LHCN-M2 (cell line): ENCODE results near the gene POLR2L. TPM values are rescaled to one million over a fixed set of nuclear protein-coding genes. Genes with fewer than 3 reads are reported as not detected.

Experiments
- DNase-seq: peaks from one replicate; pipeline ENCODE4 v3.0.0-alpha.2; 2012; ENCODE audit warnings: low read depth
- total RNA-seq: library from RNA; depleted of rRNA; stranded (reverse); fragments of >200 nt; gene quantifications from 2 replicates; pipeline ENCODE4 v1.2.3, GENCODE V29; 2014

POLR2L gene
- total RNA-seq, 1 experiment from 2014 or later, result 146 TPM

DNA sequence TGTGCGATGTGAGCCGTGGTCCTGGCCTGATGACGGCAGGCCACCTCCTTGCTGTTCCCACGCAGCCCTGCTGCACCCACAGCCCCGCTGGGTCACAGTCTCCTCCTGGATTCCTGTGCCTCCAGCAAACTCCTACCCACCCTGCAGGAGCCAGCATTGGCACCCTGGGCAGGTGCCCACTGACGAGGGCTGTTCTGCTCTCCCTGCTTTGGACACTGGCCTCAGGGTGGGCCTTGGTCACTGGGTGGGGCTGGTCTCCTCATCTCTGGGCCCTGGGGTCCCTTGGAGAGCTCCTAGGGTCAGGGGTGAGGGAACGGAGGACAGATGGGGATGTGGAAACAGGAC, 13.0 kb upstream of the POLR2L start:
- no peak for DNase-seq

DNA sequence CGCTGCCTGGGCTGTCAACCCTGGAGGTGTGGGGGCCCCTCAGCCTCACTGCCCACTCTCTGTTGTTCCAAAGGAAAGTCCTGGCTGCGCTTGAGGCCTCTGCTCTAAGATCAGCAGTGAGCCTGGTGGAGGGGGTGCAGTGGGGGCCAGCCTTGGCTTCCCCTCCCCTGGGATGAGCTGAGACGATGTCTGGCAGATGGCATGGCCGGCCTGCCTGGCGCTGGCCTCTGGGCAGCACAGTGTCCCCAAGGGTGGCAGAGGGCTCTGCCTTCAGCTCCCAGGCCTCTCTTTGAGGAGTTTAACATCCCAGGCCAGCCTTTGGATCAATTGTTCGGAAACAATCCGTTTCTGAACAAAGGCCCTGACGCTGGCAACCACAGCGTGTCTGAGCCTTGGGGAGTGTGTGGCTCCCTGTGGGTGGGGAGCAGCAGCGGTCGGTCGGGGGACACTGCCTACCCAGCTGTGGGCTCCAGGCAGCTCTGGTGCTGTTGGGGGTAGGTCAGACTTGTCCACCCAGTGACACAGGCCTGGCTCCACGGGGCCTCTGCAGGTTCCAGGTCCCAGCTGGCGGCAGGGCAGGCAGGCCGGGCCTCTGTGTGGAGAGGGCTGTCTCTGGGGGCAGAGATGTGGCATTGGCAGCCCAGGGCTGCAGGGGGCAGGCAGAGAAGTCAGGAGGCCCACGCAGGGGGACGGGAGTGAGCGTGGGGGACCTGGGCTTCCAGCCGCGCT, 12.4 kb upstream of the POLR2L start:
- DNase-seq, result no peak

DNA sequence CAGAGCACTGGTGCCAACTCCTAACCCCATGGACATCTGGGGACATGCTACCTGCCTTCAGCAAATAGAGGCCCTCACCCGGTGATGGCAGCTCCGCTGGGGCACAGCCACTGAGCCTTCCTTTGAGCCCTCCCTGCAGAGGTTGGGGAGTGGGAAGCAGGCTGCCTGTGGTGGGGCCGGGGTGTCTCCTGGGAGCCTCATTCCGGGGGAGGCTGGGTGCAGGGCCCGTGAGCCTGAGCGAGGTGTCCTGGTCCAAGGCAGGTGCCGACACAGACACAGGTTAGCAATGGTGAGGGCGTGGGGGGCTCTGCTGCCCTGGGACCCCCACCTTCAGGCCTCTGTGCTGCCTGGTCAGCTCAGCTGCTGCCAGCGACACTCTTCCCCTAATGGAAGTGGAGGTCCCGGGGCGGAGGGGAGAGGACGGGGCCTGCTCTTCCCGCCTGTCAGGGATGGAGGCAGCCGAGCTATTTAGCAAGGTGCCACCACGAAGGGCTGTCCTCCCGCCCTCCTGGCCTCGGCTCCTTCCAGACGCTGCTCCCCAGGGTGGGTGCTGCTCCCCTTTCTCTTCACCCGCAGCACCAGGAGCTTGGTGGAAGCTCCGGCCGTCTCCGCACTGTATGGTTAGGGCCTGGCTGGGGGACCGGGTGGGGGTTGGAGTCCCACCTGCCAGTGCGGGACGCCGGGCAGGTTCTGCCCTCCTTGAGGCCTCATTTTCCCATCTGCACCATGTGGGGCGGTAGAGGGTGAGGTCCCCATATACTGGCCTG, 11.5 kb upstream of the POLR2L start:
- no peak for DNase-seq

DNA sequence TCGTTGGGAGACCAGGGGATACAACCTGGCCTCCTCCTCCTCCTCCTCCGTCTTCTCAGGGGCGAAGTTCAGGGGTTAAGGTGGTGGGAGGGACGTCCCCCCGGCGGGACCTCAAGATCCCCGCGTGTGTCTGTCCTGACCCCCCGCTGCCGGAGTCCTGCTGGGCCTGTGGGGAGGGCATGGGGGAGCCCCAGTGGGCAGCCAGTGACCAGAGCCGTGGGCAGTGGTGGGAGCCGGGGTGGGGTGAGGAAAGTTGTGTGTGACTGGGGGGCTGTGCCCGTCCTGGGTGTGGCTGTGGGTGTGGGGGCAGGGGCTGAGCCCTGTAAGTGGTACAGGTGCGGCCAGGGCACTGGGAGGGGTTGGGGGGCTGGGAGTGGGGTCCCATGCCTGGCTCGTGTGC, 10.4 kb upstream of the POLR2L start:
- DNase-seq, result no peak

DNA sequence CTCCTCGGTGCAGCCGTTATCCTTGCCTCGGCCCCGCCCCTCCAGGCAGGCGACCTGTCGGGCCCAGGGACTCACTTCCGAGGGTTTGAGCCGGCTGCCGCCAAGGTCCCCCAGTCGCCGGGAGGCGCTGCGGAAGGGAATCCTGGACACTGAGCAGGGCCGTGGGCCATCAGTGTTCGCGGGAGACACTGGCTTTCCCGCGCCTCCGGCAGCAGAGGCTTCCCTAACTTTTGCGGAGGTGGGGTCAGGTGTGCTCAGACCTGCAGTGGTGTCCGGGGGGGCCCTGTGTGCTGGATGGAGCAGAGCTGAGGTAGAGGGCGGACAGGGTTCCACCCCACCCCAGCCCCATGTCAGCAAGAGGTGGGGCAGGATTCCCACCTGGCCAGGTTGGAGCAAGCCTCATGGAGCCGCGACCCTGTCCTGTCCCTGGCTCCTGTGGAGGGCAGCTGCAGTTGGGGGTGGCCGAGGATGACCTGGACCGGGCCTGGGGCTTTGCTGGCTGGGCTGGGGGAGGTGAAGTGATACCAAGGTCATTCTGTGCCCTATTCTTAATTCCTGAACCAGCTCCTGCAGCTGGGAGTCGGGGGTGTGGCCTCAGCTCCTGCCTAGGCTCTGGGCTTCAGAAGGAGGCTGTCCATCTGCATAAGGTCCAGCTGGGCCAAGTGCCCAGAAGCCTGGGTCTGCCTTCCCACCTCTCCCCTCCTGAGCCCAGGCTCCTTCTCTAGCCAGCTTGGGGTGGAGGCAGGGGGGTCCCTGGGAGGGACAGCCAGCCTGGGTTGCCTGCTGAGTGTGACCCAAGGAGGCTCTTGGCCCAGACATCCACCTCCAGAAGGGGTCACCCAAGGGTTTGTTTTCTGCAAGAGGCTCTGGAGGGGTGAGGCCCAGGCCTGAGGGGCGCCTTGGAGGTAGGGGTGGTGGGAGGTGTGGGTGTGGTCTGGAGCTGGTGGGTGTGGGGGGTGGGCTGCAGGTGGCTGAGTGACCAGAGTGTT, 8.7 kb upstream of the POLR2L start:
- no peak for DNase-seq

DNA sequence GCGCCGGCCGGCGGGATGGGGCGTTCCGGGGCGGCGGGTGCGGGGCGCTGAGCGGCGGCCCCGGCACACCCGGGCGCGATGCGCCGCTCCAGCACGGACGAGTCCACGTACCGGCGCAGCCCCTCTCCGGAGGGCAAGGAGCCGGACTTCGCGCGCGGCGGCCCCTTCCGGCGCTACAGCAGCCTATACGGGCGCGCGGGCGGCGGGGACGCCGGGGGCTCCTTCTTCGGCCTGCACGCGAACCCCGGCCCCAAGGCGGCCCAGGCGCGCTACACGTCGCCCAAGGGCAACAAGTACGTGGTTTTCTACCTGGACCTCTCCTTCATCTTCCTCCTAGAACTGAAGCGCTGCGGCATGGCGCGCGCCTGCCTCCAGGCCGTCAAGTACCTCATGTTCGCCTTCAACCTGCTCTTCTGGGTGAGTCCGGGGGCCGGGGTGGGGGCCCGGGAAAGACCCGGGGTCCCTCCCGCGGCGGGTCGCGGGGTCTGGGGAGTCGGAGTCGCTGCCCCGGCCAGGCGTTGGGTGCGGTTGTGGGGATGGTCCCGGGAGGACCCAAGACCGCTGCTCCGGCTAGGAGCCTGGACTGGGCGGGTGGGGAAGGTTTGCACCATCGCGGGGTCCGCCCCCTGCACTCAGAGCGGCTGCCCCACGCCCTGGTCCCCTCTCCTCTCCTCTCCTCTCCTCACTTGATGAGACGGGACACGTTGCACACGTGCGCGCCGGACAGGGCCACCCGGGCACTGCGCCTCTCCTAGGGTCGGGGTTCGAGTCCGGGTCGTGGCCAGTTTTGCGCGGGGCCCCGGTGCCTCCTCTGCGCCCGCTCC, 7.8 kb upstream of the POLR2L start:
- DNase-seq, result no peak

DNA sequence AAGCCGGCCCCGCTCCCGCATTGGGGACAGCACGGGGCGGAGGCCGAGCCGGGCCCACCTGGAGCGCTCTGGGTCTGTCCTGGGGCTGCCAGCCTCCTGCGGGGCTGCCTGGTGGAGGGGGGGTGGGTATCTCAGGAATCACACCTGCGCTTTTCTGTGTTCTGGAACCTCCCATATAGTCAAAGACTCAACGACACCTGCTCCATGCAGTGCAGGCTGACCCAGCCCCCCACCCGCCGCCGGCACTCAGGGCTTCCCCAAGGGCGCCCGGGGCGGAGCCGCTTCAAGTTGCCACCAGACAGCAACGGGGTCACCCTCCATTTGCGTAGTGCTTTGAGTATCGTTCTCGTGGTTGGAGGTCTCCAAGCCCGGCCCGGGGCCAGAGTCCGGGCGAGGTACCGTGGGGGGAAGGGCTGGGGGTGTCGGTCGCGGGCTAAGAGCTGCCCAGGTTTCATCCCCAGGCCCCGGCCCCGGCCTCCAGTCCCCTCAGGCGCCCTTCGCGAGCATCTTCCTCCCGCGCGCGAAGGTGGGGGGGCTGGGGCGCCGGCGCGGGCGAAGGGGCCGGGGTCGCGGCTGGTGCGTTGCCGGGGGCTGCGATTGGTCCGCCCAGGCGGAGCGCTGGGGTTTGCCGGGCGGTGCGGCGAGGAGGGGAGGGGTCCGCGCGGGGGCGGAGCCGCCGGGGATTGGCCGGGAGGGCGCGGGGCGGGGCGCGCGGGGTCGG, 6.9 kb upstream of the POLR2L start:
- DNase-seq, result no peak

DNA sequence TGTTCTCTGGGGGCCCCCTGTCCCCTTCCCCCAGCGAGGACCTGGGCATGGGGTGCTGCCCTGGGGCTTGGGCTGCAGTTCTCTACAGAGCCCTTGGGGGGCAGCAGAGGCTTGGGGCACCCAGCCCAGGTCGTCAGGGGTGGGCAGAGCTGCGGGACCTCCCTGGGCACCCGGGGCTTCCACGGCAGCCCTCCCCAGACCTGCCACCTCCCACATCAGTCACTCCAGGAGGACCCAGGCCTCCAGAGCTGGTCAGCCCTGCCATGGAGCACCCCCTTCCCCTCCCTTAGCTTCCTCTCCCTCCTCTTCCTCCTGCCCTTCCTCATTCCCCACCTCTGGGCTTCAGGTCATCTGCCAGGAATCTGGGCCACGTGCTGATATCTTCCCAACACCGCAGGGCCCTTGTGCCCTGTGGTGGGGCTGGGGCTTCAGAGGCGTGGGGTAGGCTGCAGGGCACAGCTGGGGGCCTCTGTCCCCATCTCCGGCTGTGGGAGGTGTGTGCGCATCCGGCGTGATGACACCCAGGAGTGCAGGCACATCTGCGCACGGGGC, 6.1 kb upstream of the POLR2L start:
- no peak for DNase-seq

DNA sequence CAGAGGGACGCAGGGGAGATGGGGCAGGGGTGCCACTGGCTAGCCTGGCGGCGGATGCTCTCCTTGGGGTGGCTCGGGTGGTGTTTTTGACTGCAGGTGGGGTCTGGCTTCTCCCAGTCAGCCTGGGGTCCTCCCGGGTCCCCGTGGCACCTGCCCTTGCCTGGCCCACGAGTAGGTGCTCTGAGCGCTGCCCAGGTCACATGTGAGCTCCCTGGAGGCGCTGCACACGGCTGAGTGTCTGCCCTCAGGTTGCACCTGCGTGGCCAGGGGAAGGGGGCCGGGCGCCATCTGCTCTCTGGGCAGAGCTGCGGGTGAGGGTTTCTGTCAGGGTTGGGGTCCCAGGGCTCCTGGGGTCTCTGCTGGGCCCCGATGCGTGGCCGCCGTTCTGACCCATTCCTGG, 5.5 kb upstream of the POLR2L start:
- no peak for DNase-seq

DNA sequence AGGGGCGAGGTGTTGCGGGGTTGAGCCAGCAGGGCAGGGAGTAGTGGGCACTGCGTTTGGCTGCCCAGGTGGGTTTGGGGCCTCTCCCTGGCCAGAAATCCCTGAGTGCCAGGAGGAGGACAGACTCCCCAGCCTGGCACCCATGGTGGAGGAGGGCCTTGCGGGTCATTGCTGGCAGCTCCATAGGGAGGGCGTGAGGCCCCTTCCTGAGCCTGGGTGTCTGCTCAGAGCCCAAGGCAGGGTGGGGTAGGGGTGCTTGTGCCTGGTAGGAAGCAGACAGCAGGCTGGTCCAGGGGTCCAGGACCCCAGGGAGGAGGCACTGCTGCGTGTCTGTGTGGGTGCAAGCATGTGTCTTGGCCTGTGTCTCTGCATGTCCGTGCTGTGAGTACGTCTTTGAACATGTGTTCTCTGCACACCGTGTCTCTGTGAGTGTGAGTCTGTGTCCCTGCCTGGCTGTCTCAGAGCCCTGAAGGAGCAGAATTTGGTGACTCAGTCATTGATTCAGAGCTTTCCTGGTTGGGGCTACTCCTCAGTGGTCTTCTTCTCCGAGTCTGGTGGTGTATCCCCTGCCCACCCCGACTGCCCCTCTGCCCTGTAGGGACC, 4.3 kb upstream of the POLR2L start:
- no peak for DNase-seq

DNA sequence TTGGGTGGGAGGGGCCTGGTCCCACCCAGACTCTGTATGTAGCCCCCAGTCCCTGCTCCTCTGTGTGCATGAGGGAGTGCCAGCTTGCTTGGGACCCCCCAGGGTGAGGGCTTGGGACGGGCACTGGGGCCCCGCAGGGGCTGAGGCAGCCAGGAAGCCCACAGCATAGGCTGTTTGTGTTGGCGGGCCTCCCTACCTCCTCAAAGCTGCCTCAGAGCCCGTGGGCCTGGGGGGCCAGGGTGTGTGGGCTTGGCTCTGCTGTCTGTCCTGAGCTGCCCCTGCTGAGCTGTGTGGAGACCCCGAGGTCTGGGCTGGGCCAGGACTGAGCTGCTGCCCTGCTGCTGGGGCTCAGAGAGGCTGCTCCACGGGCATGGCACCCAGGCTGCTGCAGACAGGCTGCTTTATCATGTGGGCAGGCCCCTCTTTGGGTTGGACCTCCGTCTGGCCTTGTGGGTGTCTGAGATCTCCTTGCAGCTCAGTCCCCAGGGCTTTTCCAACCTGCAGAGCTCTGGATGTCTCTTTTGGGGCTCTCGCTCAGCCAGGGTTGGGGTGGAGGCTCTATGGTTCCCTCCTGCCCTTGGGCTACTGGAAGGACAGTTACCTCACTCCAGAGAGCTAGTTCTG, 3.7 kb upstream of the POLR2L start:
- DNase-seq, result no peak

DNA sequence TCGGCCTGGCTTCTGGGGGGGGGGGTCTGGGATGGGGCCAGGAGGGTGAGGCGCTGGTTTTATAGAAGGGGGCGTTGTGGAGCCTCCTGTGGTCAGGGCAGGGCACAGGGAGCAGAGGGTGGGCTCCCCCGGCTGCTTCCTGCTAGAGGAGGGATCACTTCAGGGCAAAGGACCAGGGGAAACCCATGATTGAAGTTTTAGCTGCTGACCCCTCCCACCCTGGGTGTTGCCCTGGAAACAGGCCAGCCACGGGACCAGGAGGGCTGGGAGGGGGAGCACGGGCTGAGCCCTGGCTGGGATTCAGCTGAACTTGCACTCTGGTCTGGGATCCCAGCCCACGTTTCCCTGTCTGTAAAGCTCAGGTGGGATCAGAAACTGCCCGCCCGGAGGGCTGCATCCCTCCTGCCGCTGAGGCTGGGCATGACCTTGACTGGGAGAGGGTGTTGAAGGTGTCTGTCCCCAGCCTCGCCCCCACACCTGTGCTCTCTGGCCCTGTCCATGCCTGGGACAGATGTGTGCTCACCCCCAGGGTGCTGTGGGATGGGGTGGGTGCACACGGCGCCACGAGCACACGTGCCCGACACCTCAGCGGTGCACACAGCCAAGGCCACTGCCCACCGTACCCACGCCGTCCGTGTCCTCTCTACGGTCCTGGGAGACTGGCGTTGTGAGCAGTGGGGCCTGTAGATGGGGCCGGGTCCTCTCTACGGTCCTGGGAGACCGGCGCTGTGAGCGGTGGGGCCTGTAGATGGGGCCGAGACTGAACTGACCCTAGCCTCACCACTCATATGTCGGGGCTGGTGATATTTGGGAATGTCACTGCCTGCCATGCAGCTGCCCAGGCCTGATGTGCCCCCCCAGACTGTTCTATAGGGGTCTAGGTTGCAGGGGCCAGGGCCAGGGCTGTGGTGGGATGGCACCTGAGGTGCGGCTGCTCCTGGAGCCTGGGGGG, 2.6 kb upstream of the POLR2L start:
- DNase-seq, result peak; percentile 81

DNA sequence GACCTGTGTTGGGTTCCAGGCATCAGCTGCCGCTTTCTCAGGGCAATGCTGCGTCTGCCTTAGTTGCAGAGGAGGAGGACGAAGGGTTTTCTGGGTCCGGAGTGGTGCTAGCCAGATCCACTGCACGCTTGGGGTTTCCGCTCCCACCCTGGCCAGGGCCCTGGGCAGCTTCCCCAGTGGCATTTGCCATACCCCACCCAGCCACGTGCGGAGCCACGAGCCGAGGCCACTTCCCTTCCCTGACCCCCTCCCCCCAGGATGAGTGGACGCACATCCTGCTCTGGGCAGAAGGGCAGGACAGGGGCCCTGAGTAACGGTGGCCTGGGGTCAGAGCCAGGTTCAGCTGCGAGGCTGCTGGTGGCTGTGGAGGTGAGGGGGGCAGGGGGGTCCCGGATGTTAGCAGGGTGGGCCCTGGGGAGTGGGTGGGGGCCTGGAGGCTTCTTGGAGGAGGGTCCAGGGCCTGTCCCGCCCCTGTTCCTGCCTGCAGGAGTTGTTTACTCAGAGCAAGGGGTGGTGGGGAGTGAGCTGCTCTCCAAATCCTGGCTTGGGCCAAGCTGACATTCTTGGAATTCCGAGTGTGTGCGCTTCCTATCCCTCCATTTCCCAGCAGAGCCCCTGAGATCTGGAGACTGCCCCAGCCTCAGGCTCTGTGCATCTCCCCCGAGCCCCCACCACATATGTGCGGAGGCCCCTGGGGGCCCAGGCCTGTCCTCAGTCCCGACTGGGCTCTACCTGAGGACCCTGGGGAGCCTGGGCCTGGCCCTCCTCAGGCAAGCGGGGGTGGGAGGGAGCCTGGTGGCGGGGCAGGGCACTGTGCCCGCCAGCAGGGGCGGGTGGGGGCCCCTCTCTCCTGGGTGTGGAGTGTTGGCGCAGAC, 1.7 kb upstream of the POLR2L start:
- DNase-seq, result peak; percentile 91

DNA sequence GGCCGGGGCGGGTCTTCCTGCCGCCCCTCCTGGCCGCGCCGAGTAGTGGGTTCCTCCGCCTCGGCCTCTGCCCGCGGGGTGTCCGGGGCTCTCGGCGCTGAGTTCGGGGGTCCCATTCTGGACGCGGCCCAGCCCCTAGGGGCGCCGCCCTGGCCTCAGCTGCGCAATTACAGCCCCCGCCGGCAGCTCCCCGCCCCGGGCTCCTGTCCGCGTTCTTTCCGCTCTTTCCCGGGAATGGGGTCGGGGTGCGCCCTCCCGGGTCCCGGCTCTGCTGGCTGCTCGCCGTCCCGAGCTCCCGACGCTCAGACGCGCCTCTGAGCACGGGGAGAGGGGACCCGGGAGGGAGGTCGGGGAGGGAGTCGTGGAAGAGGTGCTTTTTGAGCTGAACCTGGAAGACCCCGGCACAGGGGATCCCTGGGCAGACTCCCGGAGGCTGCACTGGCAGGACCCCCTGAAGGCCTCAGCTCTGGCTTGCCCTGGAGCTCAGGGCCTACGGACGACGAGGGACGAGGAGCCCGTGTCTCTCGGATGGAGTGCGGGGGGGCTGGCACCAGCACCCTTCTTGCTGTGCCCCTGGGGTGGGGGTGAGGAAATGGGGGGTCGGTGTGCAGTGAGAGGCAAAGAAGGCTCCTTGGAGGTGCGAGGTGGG, 881 bp upstream of the POLR2L start:
- DNase-seq, result no peak

DNA sequence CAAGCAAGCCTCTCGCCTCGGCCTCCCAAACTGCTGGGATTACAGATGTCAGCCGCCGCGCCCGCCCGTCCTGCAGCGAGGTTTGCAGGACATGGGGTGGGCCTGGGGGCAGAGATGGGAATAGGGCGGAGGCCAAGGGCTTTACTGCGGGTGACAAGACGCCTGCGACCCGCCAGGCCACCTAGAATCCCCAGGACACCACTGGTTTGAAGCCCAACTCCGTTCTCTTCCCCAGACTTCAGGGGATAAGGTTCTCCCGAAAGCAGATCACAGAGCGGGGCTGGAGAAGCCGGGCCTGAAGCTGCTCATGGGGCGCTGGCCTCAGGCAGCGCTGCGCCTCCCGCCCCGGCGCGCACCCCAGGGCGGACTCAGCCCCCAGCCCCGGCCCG, 354 bp downstream of the POLR2L start:
- no peak for DNase-seq

DNA sequence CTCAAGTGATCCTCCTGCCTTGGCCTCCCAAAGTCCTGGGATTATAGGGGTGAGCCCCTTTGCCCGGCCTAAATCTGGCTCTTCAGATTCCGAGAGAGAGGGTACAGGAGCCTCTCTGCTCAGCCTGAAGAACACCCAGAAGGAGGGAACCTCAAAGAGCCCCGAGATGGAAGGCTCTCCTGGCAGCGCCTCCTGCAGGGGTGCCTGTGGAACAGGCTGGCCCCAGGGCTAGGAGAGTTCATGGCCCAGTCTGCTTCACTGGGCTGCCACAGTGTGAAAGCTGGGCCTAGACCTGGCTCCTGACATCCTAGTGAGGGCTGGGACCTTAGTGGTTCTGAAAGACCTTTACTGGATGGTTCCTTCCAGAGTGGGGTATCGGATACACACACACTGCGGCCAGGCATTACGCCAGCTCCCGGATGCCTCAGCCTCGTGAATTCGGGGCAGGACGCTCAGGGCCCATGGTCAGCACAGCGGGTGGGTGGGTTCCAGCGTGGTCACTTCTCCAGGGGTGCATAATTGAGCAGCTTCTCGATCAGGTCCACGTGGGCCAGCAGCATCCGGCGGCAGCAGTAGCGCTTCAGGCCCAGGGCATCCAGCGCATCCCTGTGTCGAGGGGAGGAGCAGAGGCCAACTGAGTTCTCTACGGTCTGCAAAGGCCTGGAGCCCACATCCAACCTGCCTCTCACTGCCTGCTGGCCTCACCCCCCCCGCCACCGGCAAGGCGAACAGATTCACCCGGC, 2.3 kb downstream of the POLR2L start:
- DNase-seq, result peak; percentile 55
